Lower leg skin (tissue), 4 donors: ENCODE data around the gene ANKH. TPM values are rescaled to one million over a fixed set of nuclear protein-coding genes. Genes with fewer than 3 reads are reported as not detected.

Experiments used
- DNase-seq, 2 donors: peaks; one replicate each; pipeline ENCODE4 v3.0.0-alpha.2; 2019; ENCODE audit warnings: low spot score in 2 of 2
- H3K4me3 ChIP-seq: fragments of 200-600 bp; sonication (generic); 2 replicates; pipeline ENCODE4 v1.5.1; 2017; ENCODE audit warnings: mild to moderate bottlenecking, low read depth; ENCODE audit not compliant: poor library complexity, severe bottlenecking
- CTCF ChIP-seq, 3 donors: fragments of 450-650 bp; IDR thresholded peaks; one replicate each; pipeline ENCODE4 v1.5.1; 2016; ENCODE audit warnings: antibody characterized with exemption in 3 of 3, mild to moderate bottlenecking in 3 of 3, moderate library complexity in 2 of 3
- POLR2A ChIP-seq, 2 donors: fragments of 450-650 bp; IDR thresholded peaks; one replicate each; pipeline ENCODE4 v1.6.1; 2016 to 2017; ENCODE audit warnings: antibody characterized with exemption in 2 of 2, mild to moderate bottlenecking in 1 of 2, moderate library complexity in 1 of 2
- WGBS, 2 donors: methylation state at CpG; one replicate each; pipeline ENCODE4 v1.1.5; 2018; 5-methylcytosine and 5-hydroxymethylcytosine counted together
- intact Hi-C: fragments of 100-400 bp; cut with DNase I; formaldehyde crosslinking; loops from one replicate; pipeline ENCODE4 v1.15.0; 2023; ENCODE audit warnings: low total_unique reads
- total RNA-seq, 4 donors: library from RNA; depleted of rRNA; stranded (reverse); fragments of >200 nt; gene quantifications; one replicate each; pipeline ENCODE4 v1.1.0, GENCODE V29; 2016

ANKH gene
- total RNA-seq, 4 donors from 2014 or later: 44.0 to 84.8 (median 67.9) TPM

DNA sequence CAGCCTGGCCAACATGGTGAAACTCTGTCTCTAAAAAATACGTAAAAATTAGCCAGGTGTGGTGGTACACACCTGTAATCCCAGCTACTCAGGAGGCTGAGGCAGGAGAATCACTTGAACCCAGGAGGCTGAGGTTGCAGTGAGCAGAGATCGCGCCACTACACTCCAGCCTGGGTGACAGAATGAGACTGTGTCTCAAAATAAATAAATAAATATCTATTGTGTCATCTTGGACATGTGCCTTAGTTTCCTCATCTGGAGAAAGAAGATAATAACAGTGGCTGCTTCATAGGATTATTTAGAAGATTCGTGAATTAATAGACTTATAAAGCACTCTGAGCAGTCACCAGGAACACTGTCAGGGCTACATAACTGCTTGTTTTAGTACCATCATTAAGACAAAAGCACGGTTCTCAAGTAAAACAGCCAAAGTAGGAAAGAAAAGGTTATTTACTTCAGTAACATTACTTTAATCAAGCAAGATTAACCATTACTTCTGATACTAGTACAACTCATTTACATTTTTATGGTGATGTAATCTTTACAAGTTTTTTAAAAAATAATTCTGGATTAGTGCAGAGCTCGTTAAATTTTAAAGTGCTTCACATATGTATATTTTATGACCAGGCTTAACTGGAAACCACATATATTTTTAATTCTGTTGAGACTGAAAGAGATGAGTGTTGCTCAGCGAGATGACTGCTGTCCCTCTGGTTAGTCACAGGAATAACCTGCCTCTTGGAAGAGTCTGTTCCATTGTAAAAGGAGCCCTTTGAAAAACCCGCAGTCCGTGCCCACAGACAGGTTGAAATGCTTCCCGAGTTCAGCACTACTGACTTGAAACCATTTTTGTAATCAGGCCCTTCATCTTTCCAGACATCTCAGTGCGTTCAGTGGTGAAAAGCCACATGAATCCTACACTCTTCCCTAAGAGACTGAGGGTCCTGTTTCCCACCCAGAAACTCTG lies 36.7 kb downstream of the ANKH start:
- intact Hi-C loops: no loop called here
- H3K4me3 ChIP-seq: no peak overlapping the region
- WGBS, 2 donors: 80 to 85% methylated on average over 11 of the region's 11 CpGs
- no peak for DNase-seq
- TF ChIP-seq CTCF (IDR thresholded peaks at IDR 0.05) (no peak), POLR2A (IDR thresholded peaks at IDR 0.05) (no peak)

- no peak for DNase-seq
- WGBS, 2 donors: 92% methylated on average over 2 of the region's 2 CpGs
- intact Hi-C loops: no loop called here
- no peak overlapping the region for H3K4me3 ChIP-seq
- no peak for TF ChIP-seq POLR2A (IDR thresholded peaks at IDR 0.05)
- TF ChIP-seq CTCF (IDR thresholded peaks at IDR 0.05): no peak
Observed at GRCh38 chr5:14834062-14834461, 37.5 kb downstream of the ANKH start.

- TF ChIP-seq CTCF (IDR thresholded peaks at IDR 0.05) (no peak), POLR2A (IDR thresholded peaks at IDR 0.05) (no peak)
- no peak overlapping the region for H3K4me3 ChIP-seq
- 91 to 95% methylated on average over 2 of the region's 2 CpGs for WGBS, 2 donors
- intact Hi-C loops: no loop called here
- DNase-seq: no peak
Observed at GRCh38 chr5:14831006-14831338, 40.6 kb downstream of the ANKH start.

DNA sequence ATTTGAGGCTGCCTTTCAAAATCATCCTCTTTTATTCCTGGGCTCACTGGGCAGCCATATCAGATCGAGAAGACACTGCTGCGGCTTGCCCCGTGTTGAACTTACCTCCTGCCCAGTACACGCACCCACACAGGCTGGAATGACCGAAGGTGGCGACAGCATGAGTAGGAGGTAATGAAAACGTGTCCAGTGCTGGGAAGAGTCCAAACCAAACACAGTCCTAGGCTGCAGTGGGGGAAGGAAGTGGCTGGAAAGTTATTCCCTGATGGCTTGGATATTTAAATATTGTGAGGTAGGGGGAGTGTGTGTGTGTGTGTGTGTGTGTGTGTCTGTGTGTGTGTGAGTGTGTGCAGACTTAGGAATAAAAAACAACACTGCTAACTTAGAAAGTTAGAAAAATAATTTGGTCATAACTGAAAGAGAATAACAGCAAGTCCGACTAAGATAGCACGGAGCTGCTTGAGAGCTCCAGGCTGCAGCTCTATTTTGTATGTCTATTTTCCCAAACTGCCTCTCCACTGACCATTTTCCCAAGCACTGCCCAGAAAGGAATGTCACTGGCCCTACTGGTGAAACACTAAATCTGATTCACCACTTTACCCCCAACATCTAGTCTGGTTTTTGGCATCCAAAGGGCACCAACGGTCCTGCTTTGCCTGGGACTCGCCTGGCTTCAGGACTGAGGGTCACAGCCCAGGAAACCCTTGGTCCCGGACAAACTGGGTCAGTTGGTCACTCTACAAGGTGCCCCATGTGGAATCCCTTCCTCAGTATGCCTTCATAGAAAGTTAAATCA lies 41.2 kb downstream of the ANKH start:
- intact Hi-C loops: no loop called here
- no peak for DNase-seq
- WGBS, 2 donors: 83 to 88% methylated on average over 12 of the region's 12 CpGs
- H3K4me3 ChIP-seq: no peak overlapping the region
- TF ChIP-seq CTCF (IDR thresholded peaks at IDR 0.05) (no peak), POLR2A (IDR thresholded peaks at IDR 0.05) (no peak)

GRCh38 chr5:14829396-14829795 lies 42.2 kb downstream of the ANKH start:
- WGBS, 2 donors: 76 to 86% methylated on average over 3 of the region's 3 CpGs
- DNase-seq: no peak
- intact Hi-C loops: no loop called here
- no peak overlapping the region for H3K4me3 ChIP-seq
- TF ChIP-seq CTCF (IDR thresholded peaks at IDR 0.05) (no peak), POLR2A (IDR thresholded peaks at IDR 0.05) (no peak)
